Astrocyte (in vitro differentiated cells and primary cell): ENCODE measurements around the gene MAP3K4.

Source experiments
- EZH2 ChIP-seq: IDR thresholded peaks from 2 replicates; pipeline ENCODE4 v1.6.1; 2012; ENCODE audit warnings: mild to moderate bottlenecking, low read length, inconsistent platforms; ENCODE audit not compliant: insufficient read depth
- TF ChIP-seq, protein P1 (sequence below): IDR thresholded peaks from 2 replicates; pipeline ENCODE4 v1.5.1; 2011; ENCODE audit warnings: low read depth, mild to moderate bottlenecking, inconsistent platforms, low read length, moderate library complexity; ENCODE audit not compliant: insufficient read depth

DNA sequence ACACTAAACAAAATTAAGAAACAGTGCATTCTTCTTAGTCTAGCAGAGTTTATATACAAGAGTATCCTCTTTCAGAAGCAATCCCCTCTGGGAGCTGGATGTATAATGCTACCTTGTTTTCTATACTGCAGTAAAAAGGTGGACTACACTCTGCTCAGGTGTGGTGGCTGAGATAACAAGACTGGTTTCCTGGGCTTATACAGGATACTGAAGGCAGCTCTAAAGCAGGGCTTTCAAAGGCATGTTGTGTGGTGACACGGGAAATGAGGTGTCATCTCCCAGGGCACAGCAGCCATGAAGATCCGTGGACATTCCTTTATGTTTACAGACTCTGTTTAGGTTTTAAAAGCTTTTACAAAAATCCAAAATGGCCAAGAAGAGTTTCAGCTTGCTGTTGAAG is 136.7 kb downstream of the MAP3K4 start:
- no peak for TF ChIP-seq EZH2
- TF ChIP-seq, protein P1, sequence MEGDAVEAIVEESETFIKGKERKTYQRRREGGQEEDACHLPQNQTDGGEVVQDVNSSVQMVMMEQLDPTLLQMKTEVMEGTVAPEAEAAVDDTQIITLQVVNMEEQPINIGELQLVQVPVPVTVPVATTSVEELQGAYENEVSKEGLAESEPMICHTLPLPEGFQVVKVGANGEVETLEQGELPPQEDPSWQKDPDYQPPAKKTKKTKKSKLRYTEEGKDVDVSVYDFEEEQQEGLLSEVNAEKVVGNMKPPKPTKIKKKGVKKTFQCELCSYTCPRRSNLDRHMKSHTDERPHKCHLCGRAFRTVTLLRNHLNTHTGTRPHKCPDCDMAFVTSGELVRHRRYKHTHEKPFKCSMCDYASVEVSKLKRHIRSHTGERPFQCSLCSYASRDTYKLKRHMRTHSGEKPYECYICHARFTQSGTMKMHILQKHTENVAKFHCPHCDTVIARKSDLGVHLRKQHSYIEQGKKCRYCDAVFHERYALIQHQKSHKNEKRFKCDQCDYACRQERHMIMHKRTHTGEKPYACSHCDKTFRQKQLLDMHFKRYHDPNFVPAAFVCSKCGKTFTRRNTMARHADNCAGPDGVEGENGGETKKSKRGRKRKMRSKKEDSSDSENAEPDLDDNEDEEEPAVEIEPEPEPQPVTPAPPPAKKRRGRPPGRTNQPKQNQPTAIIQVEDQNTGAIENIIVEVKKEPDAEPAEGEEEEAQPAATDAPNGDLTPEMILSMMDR: no peak
